Endothelial cell (in vitro differentiated cells): ENCODE data around the gene F7. TPM values are rescaled to one million over a fixed set of nuclear protein-coding genes. Genes with fewer than 3 reads are reported as not detected.
"Not testable (repeated sequence)": the region's sequence is repeated elsewhere in the genome, so short reads cannot be mapped to it uniquely, and the experiment has no call there.

ENCODE experiments used
- DNase-seq: peaks from one replicate; pipeline ENCODE4 v3.0.0; 2021; ENCODE audit warnings: low spot score
- H3K27ac Mint-ChIP-seq: one replicate; pipeline ENCODE4 v1.8.0; 2021; ENCODE audit warnings: mixed read lengths, inconsistent platforms; ENCODE audit not compliant: unreplicated experiment
- H3K27me3 Mint-ChIP-seq: one replicate; pipeline ENCODE4 v1.8.0; 2021; ENCODE audit warnings: mild to moderate bottlenecking, moderate library complexity, mixed read lengths, inconsistent platforms; ENCODE audit not compliant: unreplicated experiment
- H3K36me3 Mint-ChIP-seq: one replicate; pipeline ENCODE4 v1.8.0; 2021; ENCODE audit warnings: mild to moderate bottlenecking, low read depth, mixed read lengths, inconsistent platforms; ENCODE audit not compliant: unreplicated experiment
- H3K4me1 Mint-ChIP-seq: one replicate; pipeline ENCODE4 v1.8.0; 2021; ENCODE audit warnings: mild to moderate bottlenecking, mixed read lengths, inconsistent platforms; ENCODE audit not compliant: unreplicated experiment
- H3K4me3 Mint-ChIP-seq: one replicate; pipeline ENCODE4 v1.8.0; 2021; ENCODE audit warnings: mild to moderate bottlenecking, mixed read lengths, inconsistent platforms; ENCODE audit not compliant: unreplicated experiment
- H3K9me3 Mint-ChIP-seq: one replicate; pipeline ENCODE4 v1.8.0; 2021; ENCODE audit warnings: mixed read lengths, inconsistent platforms; ENCODE audit not compliant: unreplicated experiment
- total RNA-seq: library from RNA; stranded (reverse); fragmentation: NEBNext Ultra II Directional; extraction: Animal tissue kit (Norgen Biotek cat#: 25700); gene quantifications from one replicate; pipeline ENCODE4 v1.2.1, GENCODE V29; 2021; ENCODE audit not compliant: unreplicated experiment
- TF ChIP-seq, protein P1 (sequence below): fragments of 200-600 bp; sonication (generic); IDR thresholded peaks from one replicate; pipeline ENCODE4 v1.5.0; 2021; ENCODE audit warnings: antibody characterized with exemption; ENCODE audit not compliant: unreplicated experiment

The F7 gene
- total RNA-seq, 1 donor from 2014 or later, result not detected

DNA sequence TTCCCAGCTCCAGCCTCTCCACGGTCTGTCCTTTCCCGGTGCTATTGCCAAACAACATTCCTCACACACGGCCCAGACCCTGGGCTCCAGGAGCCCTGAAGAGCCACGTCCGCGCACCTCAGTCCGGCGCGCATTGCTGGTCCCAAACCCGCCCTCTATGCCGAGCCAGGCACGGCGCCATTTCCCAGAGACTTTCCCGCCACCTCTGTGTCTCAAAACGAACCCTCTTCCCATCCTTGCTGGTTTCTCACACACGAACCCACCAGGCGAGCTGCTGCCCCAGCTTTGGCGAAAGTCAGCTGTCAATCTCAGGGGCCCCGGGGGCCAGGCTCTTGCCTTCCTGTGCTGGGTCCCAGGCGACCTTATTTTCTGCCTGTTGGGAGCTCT is 28.0 kb upstream of the F7 start:
- peaks cover 8% of the 10 kb centered on the region for H3K4me1 Mint-ChIP-seq
- no peak overlapping the region for H3K27ac Mint-ChIP-seq
- H3K4me3 Mint-ChIP-seq, result no peak overlapping the region
- no peaks in the 10 kb centered on the region for H3K36me3 Mint-ChIP-seq
- TF ChIP-seq, protein P1, sequence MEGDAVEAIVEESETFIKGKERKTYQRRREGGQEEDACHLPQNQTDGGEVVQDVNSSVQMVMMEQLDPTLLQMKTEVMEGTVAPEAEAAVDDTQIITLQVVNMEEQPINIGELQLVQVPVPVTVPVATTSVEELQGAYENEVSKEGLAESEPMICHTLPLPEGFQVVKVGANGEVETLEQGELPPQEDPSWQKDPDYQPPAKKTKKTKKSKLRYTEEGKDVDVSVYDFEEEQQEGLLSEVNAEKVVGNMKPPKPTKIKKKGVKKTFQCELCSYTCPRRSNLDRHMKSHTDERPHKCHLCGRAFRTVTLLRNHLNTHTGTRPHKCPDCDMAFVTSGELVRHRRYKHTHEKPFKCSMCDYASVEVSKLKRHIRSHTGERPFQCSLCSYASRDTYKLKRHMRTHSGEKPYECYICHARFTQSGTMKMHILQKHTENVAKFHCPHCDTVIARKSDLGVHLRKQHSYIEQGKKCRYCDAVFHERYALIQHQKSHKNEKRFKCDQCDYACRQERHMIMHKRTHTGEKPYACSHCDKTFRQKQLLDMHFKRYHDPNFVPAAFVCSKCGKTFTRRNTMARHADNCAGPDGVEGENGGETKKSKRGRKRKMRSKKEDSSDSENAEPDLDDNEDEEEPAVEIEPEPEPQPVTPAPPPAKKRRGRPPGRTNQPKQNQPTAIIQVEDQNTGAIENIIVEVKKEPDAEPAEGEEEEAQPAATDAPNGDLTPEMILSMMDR, result no peak
- no peak for DNase-seq
- no peaks in the 10 kb centered on the region for H3K9me3 Mint-ChIP-seq
- H3K27me3 Mint-ChIP-seq, result peaks cover 8% of the 10 kb centered on the region

DNA sequence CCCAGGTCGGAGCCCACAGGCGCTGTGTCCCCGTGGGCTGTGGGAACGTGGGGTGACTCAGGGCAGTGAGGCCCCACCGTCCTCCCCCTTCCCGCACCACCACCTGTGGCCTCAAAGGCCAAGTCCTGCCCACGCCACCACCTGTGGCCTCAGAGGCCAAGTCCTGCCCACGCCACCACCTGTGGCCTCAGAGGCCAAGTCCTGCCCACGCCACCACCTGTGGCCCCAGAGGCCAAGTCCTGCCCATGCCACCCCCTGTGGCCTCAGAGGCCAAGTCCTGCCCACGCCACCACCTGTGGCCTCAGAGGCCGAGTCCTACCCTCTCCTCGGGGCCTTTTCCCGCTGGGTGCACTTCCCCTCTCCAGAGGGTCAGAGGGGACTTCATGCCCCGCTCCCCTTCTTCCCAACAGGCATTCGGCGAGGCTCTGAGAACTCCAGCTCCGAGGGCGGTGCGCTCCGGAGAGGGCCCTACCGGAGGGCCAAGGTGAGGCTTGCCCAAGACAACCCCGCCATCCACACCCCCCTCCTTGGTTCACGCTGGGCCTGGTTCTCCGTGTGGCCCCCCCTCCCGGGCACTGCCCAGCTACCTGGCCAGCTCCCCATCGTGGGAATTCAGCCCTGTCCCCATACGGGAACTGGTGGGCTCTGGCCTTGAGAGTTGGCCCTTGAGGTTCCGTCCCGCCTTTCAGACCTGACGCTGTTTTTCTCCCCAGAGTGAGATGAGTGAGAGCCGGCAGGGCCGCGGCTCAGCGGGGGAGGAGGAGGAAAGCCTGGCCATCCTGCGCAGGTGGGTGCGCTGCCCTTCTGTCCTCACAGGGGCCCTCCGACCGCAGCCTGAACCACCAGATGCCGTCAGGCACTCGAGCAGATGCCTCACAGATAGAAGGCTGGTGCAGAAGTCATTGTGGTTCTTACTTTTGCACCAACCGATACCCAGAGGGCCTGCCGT is 27.4 kb upstream of the F7 start:
- Mint-ChIP-seq H3K36me3 (no peaks in the 10 kb centered on the region), H3K27me3 (peaks cover 8% of the 10 kb centered on the region), H3K4me3 (no peak overlapping the region), H3K4me1 (peaks cover 8% of the 10 kb centered on the region), H3K27ac (no peak overlapping the region), H3K9me3 (no peaks in the 10 kb centered on the region)
- no peak for DNase-seq
- TF ChIP-seq, protein P1, result no peak

DNA sequence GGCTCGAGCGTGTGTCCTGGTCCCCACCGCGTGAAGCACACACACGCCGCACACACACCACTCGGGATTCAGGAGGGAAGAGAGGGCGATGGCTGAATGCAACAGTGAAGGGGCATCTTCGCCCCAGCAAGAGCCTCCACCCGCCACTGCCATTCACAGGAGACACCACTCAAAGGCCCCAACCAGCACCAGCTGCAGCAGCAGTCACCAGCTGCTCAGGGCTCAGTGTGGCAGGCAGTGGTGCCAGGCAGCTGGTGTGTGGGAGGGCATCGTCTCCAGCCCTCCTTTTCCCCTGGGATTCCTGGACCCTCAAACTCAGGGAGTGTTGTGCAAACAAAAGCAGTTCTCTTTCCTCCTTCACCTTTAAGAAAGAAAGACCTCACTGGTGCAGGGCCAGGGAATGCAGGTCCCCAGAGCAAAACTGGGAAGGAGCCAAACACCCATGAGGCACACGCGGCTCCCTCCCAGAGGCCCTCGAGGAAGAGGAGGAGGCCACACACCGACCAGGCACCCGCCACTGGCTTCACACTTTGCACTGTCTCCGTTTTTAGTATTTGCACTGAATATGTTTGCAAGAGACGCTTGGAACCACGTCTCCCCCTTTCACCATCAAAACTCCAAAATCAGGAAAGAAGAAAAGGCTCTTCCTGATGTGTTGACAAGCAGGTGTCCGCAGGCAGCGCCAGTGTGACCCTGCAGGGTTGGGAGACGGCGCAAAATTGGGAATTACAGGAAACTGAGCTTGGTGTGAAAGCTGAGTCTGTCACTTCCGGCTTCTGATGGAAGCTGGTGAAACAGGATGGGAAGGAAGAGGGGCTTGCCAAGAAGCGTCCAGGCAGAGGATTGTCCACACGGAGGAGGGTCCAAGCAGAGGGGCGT is 26.4 kb upstream of the F7 start:
- Mint-ChIP-seq H3K4me3 (no peak overlapping the region), H3K36me3 (peaks cover 3% of the 10 kb centered on the region)
- TF ChIP-seq, protein P1, result no peak

GRCh38 chr13:113079781-113080080 is 25.9 kb upstream of the F7 start:
- not testable (repeated sequence) for H3K9me3 Mint-ChIP-seq, H3K27me3 Mint-ChIP-seq, H3K27ac Mint-ChIP-seq, DNase-seq, H3K4me3 Mint-ChIP-seq, H3K4me1 Mint-ChIP-seq, H3K36me3 Mint-ChIP-seq

More for the DNA sequence above, 26.4 kb upstream of the F7 start:
- Mint-ChIP-seq H3K9me3 (no peaks in the 10 kb centered on the region), H3K4me1 (peaks cover 8% of the 10 kb centered on the region), H3K27ac (no peak overlapping the region), H3K27me3 (peaks cover 10% of the 10 kb centered on the region)
- no peak for DNase-seq

DNA sequence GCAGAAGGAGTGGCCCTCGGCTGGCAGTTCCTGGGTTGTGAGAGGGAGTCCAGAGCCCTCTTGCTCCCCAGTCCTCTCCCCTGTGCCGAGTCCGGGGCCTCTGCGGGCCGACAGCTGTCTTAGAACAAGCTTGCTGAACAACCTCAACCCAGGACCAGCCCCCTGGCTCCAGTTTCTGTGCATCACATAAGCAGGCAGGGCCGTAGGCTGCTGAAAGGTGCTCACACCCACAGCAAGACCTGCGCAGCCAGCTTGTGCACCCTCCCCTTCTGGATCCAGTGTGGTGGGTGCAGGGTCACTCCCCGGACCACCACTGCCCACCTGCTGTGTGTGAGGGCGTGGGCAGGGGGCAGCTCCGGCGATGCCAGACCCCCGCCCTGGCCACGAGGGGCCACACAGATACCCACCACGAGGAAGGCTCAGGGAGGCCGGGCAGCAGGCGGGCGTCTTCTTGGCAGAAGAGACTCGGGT is 25.2 kb upstream of the F7 start:
- no peak for DNase-seq
- Mint-ChIP-seq H3K27me3 (peaks cover 10% of the 10 kb centered on the region), H3K4me1 (peaks cover 8% of the 10 kb centered on the region), H3K4me3 (no peak overlapping the region), H3K27ac (no peak overlapping the region), H3K36me3 (peaks cover 3% of the 10 kb centered on the region), H3K9me3 (no peaks in the 10 kb centered on the region)
- TF ChIP-seq, protein P1, result no peak
